Measurements from ENCODE around the gene LAT. TPM values are rescaled to one million over a fixed set of nuclear protein-coding genes. Genes with fewer than 3 reads are reported as not detected.
A peak's percentile ranks its signal among the peaks of the same experiment; 100 is the strongest.
"Not testable (repeated sequence)": the region's sequence is repeated elsewhere in the genome, so short reads cannot be mapped to it uniquely, and the experiment has no call there.

Gene LAT
- total RNA-seq, 2 donors from 2014 or later = 6.9 to 7.2 TPM

DNA sequence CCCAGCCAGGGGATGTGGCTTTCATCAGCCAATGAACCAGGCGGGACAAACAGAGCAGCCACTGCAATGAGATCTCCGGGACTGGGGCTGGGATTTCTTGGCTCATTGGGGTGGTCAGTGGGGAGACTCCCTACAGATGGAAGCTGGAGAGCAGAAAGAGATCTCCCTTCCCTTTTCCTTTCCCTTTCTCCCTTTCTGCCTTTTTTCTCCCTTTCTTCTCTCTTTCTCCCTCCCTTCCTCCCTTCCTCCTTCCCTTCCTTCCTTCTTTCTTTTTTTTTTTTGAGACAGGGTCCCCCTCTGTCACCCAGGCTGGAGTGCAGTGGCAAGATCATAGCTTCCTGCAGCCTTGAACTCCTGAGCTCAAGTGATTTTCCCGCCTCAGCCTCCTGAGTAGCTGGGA is 14.0 kb downstream of the LAT start:
- intact Hi-C loops (cut with DNase I, micrococcal nuclease) = no loop called here
- DNase-seq (no peak), ATAC-seq (no peak)

DNA sequence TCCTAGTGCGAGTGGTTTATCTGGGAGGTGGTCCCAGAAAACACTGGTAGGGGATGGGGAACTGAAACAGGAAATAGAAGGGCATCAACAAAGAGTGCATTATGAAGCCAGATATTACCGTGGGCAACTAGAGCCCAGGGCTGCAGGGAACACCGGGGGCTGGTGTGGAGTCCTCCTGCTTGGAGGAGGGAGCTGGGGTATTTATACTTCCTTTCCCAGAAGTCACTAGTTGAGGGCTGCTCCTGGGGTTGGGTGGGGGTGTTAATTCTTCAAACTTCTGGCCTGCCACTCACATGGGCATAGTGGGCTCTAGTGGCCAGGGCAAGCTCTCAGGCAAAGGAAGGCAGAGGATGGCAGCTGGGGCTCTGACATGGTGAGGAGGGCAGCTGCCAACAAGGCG is 14.7 kb downstream of the LAT start:
- intact Hi-C loops (cut with DNase I, micrococcal nuclease) = no loop called here
- no peak for ATAC-seq
- no peak for DNase-seq

DNA sequence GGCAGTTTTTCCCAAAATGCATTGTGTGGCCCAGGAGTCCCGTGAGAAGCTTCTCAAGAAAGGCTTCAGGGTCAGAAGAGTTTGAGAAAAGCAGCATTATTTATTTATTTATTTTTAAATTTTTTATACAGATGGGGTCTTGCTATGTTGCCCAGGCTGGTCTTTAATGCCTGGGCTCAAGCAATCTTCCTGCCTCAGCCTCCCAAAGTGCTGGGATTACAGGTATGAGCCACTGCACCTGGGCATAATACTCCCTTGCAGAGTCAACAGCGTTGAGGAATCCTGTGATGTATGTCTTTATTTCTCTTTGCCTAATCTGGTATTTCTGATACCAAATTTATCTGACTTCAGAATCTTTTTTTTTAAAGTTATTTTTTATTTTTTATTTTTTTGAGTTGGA is 15.2 kb downstream of the LAT start:
- no peak for DNase-seq

DNA sequence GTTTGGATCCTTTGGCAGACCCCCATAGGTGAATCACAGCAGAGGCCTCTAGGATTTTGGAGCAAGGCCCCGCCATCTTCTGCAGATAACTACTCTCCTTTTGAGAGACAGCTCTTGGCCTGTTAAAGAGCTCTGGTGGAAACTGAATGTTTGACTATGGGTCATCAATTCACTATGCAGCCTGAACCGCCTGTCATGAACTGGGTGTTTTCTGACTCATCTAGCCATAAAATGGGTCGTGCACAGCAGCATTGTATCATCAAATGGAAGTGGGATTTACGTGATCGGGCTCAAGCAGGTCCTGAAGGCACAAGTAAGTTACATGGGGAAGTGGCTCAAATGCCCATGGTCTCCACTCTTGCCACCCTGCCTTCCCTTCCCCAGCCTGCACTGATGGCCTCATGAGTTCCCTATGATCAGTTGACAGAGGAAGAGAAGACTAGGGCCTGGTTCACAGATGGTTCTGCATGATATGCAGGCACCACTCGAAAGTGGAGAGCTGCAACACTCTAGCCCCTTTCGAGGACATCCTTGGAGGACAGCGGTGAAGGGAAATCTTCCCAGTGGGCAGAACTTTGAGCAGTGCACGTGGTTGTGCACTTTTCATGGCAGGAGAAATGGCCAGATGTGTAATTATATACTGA is 19.8 kb downstream of the LAT start:
- ATAC-seq = peak; percentile 34
- intact Hi-C loops (cut with DNase I, micrococcal nuclease); DNase-seq: not testable (repeated sequence)

More for the DNA sequence above, 15.2 kb downstream of the LAT start:
- intact Hi-C loops (cut with DNase I, micrococcal nuclease) = no loop called here
- no peak for ATAC-seq

DNA sequence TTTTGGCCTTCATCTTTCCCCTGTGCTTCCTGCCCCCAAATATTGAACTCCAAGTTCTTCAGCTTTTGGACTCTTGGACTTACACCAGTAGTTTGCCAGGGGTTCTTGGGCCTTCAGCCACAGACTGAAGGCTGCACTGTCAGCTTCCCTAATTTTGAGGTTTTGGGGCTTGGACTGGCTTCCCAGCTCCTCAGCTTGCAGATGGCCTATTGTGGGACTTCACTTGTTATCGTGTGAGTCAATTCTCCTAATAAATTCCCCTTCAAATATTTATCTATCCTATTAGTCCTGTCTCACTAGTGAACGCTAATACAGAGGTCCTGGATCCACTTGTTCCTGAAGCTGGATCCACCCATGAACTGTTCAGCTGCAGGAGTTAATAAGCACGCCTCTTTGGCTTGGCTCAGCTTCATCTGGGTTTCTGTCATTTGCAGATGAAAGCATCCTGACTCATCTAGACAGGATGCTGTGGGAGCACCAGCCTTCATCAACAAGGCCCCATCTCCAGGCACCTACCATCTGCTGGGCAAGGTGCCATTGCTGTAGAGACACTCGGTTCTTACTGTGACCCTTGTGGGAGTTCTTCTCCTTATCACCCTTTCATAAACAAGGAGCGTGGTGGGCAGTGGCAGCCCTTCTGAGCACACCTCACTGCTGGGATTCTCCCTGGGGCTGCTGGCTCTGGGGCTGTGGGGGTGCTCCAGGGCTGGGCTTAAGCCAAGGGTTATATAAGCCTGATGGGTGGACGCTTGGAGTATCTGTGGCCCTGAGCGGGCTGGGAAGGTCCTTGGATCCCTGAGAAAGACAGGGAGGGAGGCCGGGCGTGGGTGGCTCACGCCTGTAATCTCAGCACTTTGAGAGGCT is 23.1 kb downstream of the LAT start:
- intact Hi-C loops (cut with DNase I, micrococcal nuclease) = no loop called here
- DNase-seq (no peak), ATAC-seq (no peak)

DNA sequence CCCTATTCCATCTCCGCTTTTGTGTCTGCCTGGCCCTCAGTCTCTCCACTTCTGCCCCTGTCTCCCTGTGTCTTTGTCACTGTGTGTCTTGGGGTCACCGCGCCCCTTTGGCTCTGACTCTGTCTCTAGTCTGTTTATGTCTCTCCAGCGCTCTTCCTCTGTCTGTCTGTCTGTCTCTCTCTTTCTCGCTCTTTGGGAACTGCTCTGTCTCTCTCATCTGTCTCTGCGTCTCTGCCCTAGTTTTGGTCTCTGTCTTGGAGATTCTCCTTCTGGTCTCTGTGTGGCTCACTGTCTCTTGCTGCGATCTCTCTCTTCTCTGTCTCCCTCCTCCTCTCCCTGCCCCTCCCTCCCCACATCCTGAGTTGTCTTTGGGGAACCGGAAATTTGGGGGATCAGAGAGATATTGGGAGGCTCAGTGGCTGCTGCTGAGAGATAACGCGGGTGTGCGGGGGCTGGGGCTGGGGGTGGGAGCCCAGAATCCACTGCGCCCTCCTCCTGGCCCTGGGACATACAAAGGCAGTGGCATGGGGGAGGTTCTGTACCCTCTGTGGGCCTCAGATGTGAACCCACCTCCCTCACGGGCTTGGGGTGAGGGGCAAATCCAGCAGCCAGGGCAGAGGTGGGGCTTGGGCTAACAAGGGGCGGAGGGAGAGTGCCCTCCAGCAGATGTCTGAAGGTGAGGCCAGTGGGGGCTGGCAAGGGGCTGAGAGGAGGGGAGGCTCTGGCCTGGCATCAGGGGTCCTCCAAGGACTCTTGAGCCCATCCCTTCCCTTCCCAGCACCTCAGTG is 24.4 kb downstream of the LAT start:
- ATAC-seq = no peak
- DNase-seq = no peak

DNA sequence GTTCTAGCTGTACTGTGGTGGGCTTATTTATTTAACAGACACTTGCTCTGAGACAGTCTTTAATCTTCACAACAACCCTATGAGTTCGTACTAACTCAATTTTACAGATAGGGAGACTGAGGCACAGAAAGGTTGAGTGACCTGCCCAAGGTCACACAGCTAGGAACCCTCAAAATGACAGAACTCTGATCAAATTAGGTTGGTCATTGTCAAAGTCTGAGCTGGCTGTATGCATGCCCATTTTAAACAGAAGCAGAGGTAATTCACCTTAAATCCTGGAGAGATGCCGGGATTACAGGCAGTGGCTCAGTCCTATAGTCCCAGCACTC is 24.9 kb downstream of the LAT start:
- ATAC-seq = no peak
- intact Hi-C loops (cut with DNase I, micrococcal nuclease) = no loop called here
- DNase-seq = no peak

More for the DNA sequence above, 24.4 kb downstream of the LAT start:
- intact Hi-C loops (cut with DNase I, micrococcal nuclease) = no loop called here

DNA sequence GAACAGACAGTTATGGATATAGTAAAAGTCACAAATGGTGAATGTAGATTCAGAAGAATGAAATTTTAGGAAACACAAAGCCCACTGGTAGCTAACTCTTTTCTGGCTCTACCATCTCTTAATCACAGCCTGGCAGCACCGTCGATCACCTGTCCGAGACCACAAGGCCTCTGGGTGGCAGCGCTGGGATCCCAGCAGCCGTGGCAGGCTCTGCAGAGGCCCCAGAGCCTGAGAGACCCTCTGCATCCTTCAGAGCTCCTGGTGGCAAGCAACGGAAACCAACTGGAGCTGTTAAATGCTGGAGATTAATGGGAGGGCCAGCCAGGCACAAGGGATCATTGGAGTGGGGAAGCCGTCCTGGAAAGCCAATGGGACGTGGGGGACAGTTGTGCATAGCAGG is 26.3 kb downstream of the LAT start:
- ATAC-seq (no peak), DNase-seq (no peak)
- intact Hi-C loops (cut with DNase I, micrococcal nuclease) = no loop called here

DNA sequence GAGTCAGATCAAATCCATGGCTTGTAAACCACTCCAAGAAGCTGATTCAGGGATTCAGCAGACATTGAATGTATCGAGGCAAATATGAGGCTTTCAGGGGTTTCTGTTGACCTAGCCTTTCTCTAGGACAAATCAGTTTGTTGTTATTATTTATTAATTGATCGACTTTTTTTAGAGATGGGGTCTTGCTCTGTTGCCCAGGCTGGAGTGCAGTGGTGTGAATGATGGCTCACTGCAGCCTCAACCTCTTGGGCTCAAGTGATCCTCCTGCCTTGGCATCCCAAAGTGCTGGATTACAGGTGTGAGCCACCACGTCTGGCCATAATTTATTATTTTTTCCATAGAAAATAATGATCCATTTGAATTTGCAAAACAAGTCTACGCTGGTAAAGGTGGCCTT is 27.0 kb downstream of the LAT start:
- DNase-seq = no peak
- intact Hi-C loops (cut with DNase I, micrococcal nuclease) = no loop called here
- no peak for ATAC-seq

DNA sequence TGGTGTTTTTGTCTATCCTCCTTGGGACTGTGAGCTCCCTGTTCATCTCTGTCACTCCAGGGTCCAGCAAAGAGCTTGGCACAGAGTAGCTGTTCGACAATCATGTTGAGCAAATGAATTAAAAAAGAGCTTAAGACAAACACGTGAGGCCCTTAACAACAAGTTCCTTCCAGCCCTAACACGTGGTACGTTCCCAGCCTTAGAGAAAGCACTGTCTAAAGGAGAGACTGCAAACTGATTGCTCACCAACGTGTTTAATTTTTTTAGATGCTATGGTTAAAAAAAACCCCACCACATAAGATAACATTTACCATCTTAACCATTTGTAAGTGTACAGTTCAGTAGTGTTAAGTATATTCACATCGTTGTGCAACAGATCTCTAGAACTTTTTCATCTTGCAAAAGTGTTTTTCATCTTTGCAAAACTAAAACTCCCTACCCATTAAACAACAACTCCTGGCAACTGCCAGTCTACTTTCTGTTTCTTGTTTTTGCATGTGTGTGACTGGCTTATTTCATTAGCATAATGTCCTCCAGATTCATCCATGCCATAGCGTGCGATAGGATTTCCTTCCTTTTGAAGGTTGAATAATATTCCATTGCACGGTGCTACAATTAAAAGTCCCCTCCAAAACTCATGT is 28.2 kb downstream of the LAT start:
- no peak for DNase-seq
- intact Hi-C loops (cut with DNase I, micrococcal nuclease) = no loop called here
- no peak for ATAC-seq

DNA sequence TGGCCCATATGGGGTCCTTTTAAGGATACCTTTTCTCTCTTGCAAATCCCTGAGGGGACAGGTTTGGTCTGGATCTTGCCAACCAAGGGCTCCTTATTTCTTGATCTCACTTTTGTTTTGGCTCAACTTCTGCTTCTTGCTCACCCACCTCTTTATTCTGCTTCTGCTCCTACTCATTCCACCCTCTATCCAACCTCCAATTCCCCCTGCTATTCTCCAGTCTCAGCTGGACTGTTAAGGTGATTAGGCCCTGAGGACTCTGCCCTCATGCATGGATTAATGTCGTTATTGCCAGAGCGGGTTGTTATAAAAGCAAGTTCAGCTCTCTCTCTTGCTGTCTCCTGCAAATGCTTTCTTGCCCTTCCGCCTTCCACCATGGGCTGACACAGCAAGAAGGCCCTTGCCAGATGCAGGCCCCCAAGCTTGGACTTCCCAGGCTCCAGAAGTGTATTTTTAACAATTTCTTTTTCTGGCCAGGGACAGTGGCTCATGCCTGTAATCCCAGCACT is 29.8 kb downstream of the LAT start:
- no peak for DNase-seq
- ATAC-seq = peak; percentile 93
- intact Hi-C loops (cut with DNase I, micrococcal nuclease) = no loop called here

DNA sequence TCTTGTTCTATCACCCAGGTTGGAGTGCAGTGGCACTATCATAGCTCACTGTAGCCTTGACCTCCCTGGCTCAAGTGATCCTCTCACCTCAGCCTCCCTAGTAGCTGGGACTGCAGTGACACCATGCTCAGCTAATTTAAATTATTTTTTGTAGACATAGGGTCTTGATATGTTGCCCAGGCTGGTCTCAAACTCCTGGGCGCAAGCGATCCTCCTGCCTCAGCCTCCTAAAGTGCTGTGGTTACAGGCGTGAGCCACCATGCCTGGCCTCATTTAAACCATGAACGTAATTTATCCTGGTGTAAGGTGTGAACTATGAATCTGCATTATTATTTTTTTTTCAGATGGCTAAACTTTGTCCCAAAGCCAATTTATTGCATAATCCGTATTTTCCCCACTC is 37.3 kb downstream of the LAT start:
- ATAC-seq (no peak), DNase-seq (no peak)
- intact Hi-C loops (cut with DNase I, micrococcal nuclease) = no loop called here

DNA sequence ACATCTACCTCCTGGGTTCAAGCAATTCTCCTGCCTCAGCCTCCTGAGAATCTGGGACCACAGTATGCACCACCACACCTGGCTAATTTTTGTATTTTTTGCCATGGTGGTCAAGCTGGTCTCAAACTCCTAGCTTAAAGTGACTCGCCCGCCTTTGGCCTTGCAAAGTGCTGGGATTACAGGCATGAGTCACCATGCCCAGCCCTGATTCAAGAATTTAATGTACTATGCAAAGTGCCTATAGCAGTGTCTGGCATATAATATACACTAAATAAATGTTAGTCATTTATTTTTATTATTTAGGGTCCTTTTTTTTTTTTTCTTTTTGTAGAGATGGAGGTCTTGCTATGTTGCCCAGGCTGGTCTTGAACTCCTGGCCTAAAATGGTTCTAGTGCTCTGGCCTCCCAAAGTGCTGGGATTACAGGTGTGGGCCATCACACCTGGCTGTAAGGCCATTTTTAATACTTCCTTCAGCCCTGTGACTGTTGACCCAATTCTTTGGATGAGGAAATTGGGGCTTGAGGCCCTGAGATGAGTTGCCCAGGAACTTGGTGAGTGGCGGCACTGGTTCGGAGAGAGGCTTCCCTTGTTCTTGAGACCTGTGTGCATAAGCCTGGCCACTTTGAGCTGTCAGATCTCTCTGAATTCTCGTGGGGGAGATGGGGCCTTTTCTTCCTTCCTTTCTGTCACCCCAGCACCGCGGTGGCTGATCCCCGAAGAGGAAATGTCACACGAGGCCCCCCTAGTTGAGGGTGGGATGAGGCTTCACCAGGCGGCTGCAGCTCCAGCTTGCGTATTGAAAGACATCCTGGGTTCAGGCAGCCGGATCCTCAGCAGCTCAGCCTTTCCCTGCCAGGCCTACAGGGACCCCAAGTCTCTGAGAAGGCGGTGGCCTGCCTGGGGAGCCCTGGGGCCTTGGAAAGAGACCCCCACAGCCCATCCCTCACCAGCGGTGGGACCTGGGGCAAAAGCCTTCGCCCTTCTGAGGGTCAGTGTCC is 38.7 kb downstream of the LAT start:
- intact Hi-C loops (cut with DNase I, micrococcal nuclease) = no loop called here
- peak; percentile 43 for ATAC-seq
- no peak for DNase-seq

DNA sequence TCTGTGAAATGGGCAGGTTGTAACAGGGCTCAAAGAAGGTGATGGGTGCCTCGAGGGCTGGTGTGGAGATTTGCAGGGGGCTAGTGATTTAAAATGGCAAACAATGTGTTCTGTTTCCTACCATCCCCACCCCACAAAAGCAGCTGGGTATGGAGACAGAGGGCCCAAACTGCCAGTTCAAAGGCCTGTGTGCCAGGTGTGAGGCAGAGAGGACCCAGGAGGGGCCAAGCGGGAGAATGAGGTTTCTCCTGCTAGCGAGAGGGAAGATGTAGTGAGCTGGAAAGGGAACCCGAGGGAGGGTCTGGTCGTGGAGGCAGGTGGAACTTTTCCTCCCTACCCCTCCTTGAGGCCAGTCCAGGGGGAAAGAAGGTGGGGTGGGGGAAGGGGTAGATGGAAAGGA is 39.4 kb downstream of the LAT start:
- intact Hi-C loops (cut with DNase I, micrococcal nuclease) = no loop called here
- ATAC-seq = no peak

DNA sequence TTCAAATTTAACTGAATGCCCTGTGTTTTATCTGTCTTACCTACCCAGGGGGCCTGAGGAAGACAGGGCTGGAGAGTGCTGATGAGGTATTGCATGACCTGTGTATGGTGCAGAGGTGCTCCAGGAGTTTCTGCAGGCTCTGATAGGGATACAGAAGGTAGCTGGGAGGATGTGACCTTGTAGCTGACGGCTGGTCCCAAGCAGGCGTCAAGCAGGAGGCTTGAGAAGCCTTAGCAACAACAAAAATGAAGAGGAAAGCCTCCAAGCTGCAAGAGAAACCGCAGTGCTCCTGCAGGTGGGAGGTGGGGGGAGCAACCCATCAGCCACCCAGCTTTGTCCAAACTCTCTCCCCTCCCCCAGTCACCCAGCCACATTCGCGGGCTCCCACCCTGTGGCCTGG is 40.4 kb downstream of the LAT start:
- ATAC-seq (no peak), DNase-seq (no peak)
- intact Hi-C loops (cut with DNase I, micrococcal nuclease) = no loop called here

More for the DNA sequence above, 39.4 kb downstream of the LAT start:
- DNase-seq = no peak

DNA sequence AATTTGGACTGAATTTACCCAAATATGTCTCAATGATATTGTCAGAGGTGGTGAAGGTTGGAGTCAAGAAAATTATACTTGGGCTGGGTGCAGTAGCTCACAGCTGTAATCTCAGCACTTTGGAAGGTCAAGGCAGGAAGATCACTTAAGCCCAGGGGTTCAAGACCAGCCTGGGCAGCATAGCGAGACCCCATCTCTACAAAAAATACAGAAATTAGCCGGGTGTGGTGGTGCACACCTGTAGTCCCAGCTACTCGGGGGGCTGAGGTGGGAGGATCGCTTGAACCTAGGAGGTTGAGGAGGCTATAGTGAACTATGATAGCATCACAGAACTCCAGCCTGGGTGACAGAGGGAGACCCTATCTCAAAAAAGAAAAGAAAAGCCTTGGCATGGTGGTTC is 40.9 kb downstream of the LAT start:
- DNase-seq = no peak
- intact Hi-C loops (cut with DNase I, micrococcal nuclease) = no loop called here
- ATAC-seq = no peak

DNA sequence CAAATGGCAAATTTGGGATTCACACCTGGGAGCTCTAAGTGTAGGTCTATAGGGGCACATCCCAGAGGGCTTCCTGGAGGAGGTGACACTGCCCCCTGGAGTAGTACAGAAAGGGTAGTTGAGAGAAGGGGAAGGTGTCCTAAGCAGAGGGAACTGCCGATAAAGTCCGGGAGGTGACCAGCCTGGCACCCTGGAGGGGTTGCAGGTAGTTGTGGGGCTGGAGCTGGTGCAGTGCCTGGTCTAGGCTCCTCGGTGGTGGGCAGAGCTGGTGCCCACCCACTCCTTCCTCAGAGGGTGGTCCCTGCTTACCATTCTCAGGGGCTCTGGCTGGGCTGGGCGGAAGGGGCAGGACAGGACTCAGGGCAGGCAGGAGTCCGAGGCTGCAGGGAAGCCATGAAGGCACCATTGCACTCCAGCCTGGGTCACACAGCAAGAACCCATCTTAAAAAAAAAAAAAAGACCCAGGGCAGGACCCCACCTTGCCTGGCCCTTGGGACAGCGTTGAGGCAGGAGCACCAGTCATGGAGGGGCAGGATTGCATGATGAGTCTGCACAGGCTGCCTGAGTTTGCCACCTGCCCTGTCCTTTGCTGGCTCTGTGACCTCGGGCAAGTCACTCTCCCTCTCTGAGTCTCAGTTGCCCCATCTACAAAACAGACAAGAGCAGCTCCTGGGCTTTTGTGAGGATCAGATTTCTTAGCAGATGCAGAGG is 43.8 kb downstream of the LAT start:
- intact Hi-C loops (cut with DNase I, micrococcal nuclease) = no loop called here
- no peak for DNase-seq
- no peak for ATAC-seq

All from left colon (tissue), 2 donors.